NCI-H82 treated with DMSO at 0.1 percent for 48 hours (cell line): ENCODE data around the gene AGR2.
"Not testable (repeated sequence)": the region's sequence is repeated elsewhere in the genome, so short reads cannot be mapped to it uniquely, and the experiment has no call there.

Experiments
- DNase-seq: peaks from one replicate; lab custom pipeline; 2025; ENCODE audit not compliant: unreplicated experiment; lab: John Stamatoyannopoulos, UW

AGR2 gene

GRCh38 chr7:16774986-16775385 lies 29.8 kb downstream of the AGR2 start:
- no peak for DNase-seq

GRCh38 chr7:16774294-16774693 lies 30.5 kb downstream of the AGR2 start:
- DNase-seq = no peak

GRCh38 chr7:16773884-16774283 lies 30.9 kb downstream of the AGR2 start:
- DNase-seq = no peak

- DNase-seq = no peak
These were observed 31.5 kb downstream of the AGR2 start for GRCh38 chr7:16773326-16773725.

GRCh38 chr7:16770657-16771329 lies 34.0 kb downstream of the AGR2 start:
- no peak for DNase-seq

GRCh38 chr7:16769994-16770393 lies 34.8 kb downstream of the AGR2 start:
- DNase-seq = not testable (repeated sequence)

- no peak for DNase-seq
These were observed 39.4 kb downstream of the AGR2 start for GRCh38 chr7:16765436-16765859.

GRCh38 chr7:16764942-16765341 lies 39.9 kb downstream of the AGR2 start:
- no peak for DNase-seq

- no peak for DNase-seq
These were observed 42.6 kb downstream of the AGR2 start for GRCh38 chr7:16762177-16762576.

GRCh38 chr7:16759840-16760239 lies 45.0 kb downstream of the AGR2 start:
- DNase-seq = no peak

GRCh38 chr7:16758631-16759611 lies 45.9 kb downstream of the AGR2 start:
- DNase-seq = no peak

GRCh38 chr7:16758036-16758435 lies 46.8 kb downstream of the AGR2 start:
- no peak for DNase-seq

- DNase-seq = no peak
These were observed 49.4 kb downstream of the AGR2 start for GRCh38 chr7:16755397-16755796.

- peak; percentile 20 for DNase-seq
These were observed 49.9 kb downstream of the AGR2 start for GRCh38 chr7:16754856-16755317.

GRCh38 chr7:16753932-16754855 lies 50.6 kb downstream of the AGR2 start:
- peak; percentile 36 for DNase-seq

- peak; percentile 89 for DNase-seq
These were observed 51.5 kb downstream of the AGR2 start, which contains the start of gene TSPAN13 for GRCh38 chr7:16753102-16753931. TSPAN13 (plus strand) TSS chr7:16753755; CDS start chr7:16753968, 213 bp downstream.

- peak; percentile 74 for DNase-seq
These were observed 57.7 kb downstream of the AGR2 start for GRCh38 chr7:16747102-16747501.

- no peak for DNase-seq
These were observed 59.2 kb downstream of the AGR2 start for GRCh38 chr7:16745645-16746044.

- DNase-seq = peak; percentile 32
These were observed 60.1 kb downstream of the AGR2 start for GRCh38 chr7:16744518-16745250.
